HEK293 (cell line): ENCODE measurements around the gene SNRNP70.

Experiments used
- CTCF ChIA-PET: fragments of 350-600 bp; formaldehyde crosslinking; extraction: SDS; loops from one replicate; lab custom pipeline; 2021; ENCODE audit warnings: antibody characterized with exemption; lab: Yijun Ruan, JAX
- POLR2A ChIA-PET: fragments of 300-600 bp; formaldehyde crosslinking; extraction: SDS; loops from one replicate; lab custom pipeline; 2020; ENCODE audit warnings: antibody characterized with exemption, inconsistent platforms; lab: Yijun Ruan, JAX
- H3K27ac ChIP-seq: fragments of 200-500 bp; sonication (Bioruptor generic); 2 replicates; pipeline ENCODE4 v1.5.1; 2014; ENCODE audit warnings: low read depth, low read length, control low read depth, inconsistent platforms; ENCODE audit errors: extremely low read depth
- H3K36me3 ChIP-seq, 2 experiments: fragments of 200-500 bp in 1 of 2; sonication (Bioruptor generic) in 1 of 2; 1 replicate in 1 of 2; 2 replicates in 1 of 2; pipeline ENCODE4 v1.5.1; 2014 to 2017; ENCODE audit warnings: inconsistent platforms in 2 of 2, low read length in 2 of 2; ENCODE audit not compliant: control insufficient read depth in 2 of 2, insufficient read depth in 1 of 2
- H3K4me1 ChIP-seq: fragments of 200-500 bp; sonication (Bioruptor generic); 2 replicates; pipeline ENCODE4 v1.5.1; 2014; ENCODE audit warnings: mild to moderate bottlenecking, low read length, inconsistent platforms; ENCODE audit not compliant: control insufficient read depth, insufficient read depth
- H3K4me3 ChIP-seq: 2 replicates; pipeline ENCODE4 v1.5.1; 2011; ENCODE audit warnings: low read depth, mild to moderate bottlenecking, control low read depth, low read length, moderate library complexity
- H3K9me3 ChIP-seq: fragments of 200-500 bp; sonication (Bioruptor generic); 2 replicates; pipeline ENCODE4 v1.5.1; 2014; ENCODE audit warnings: low read depth, low read length, inconsistent platforms; ENCODE audit not compliant: control insufficient read depth, insufficient read depth
- ATF2 ChIP-seq: fragments of 450-650 bp; formaldehyde crosslinking; IDR thresholded peaks from 2 replicates; pipeline ENCODE4 v1.5.1; 2016; ENCODE audit warnings: missing biosample characterization, missing genetic modification characterization, low read depth
- HOXA7 ChIP-seq: sonication (generic); formaldehyde crosslinking; IDR thresholded peaks from 2 replicates; pipeline ENCODE4 v1.8.1; 2022; ENCODE audit warnings: missing genetic modification reagents, borderline replicate concordance
- MYNN ChIP-seq: fragments of 450-650 bp; formaldehyde crosslinking; IDR thresholded peaks from 2 replicates; pipeline ENCODE4 v1.5.1; 2016; ENCODE audit warnings: missing biosample characterization, missing genetic modification characterization, borderline replicate concordance
- ZBTB17 ChIP-seq: fragments of 450-650 bp; formaldehyde crosslinking; IDR thresholded peaks from 2 replicates; pipeline ENCODE4 v1.5.1; 2016; ENCODE audit warnings: missing biosample characterization, missing genetic modification characterization
- ZBTB6 ChIP-seq: fragments of 450-650 bp; formaldehyde crosslinking; IDR thresholded peaks from 2 replicates; pipeline ENCODE4 v1.5.1; 2017; ENCODE audit warnings: missing biosample characterization, missing genetic modification characterization
- ZIC2 ChIP-seq: fragments of 450-650 bp; formaldehyde crosslinking; IDR thresholded peaks from 2 replicates; pipeline ENCODE4 v1.5.1; 2016; ENCODE audit warnings: missing biosample characterization, missing genetic modification characterization
- ZNF112 ChIP-seq: fragments of 450-650 bp; formaldehyde crosslinking; IDR thresholded peaks from 2 replicates; pipeline ENCODE4 v1.5.0; 2017; ENCODE audit warnings: missing biosample characterization, missing genetic modification characterization
- ZNF121 ChIP-seq: fragments of 450-650 bp; formaldehyde crosslinking; IDR thresholded peaks from 2 replicates; pipeline ENCODE4 v1.5.1; 2016; ENCODE audit warnings: missing biosample characterization, missing genetic modification characterization
- ZNF19 ChIP-seq: fragments of 450-650 bp; formaldehyde crosslinking; IDR thresholded peaks from 2 replicates; pipeline ENCODE4; 2016; ENCODE audit warnings: missing biosample characterization, missing genetic modification characterization, low read depth
- ZNF366 ChIP-seq: fragments of 450-650 bp; formaldehyde crosslinking; conservative IDR thresholded peaks from 2 replicates; pipeline ENCODE4 v1.5.1; 2016; ENCODE audit warnings: missing biosample characterization, missing genetic modification characterization
- ZNF548 ChIP-seq: fragments of 450-650 bp; formaldehyde crosslinking; IDR thresholded peaks from 2 replicates; pipeline ENCODE4 v1.5.1; 2016; ENCODE audit warnings: missing biosample characterization, missing genetic modification characterization
- TF ChIP-seq, protein P1 (sequence below): fragments of 450-650 bp; formaldehyde crosslinking; IDR thresholded peaks from 2 replicates; pipeline ENCODE4 v1.5.1; 2017; ENCODE audit warnings: missing biosample characterization, missing genetic modification characterization
- TF ChIP-seq, protein P2 (sequence below): fragments of 450-650 bp; formaldehyde crosslinking; IDR thresholded peaks from 2 replicates; pipeline ENCODE4 v1.5.1; 2016; ENCODE audit warnings: missing biosample characterization, missing genetic modification characterization
- TF ChIP-seq, protein P3 (sequence below): sonication (generic); formaldehyde crosslinking; IDR thresholded peaks from 2 replicates; pipeline ENCODE4 v1.8.1; 2022; ENCODE audit warnings: mild to moderate bottlenecking, moderate library complexity, missing genetic modification reagents
- TF ChIP-seq, protein P4 (sequence below): fragments of 450-650 bp; formaldehyde crosslinking; IDR thresholded peaks from 2 replicates; pipeline ENCODE4 v1.5.1; 2016; ENCODE audit warnings: missing biosample characterization, missing genetic modification characterization, borderline replicate concordance

SNRNP70 gene

DNA sequence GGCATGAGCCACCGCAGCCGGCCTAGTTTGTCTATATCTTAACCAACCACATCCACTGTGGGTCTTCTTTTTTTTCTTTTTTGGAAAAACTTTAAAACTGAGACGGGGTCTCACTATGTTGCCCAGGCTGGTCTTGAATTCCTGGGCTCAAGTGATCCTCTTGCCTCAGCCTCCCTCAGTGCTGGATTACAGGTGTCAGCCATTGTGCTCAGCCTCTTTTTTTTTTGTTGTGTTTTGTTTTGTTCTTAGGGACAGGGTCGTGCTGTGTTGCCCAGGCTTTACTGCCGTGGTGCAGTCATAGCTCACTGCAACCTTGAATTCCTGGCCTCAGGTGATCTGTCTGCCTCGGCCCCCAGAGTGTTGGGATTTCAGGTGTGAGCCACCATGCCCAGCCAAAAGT, 7.4 kb downstream of the SNRNP70 start:
- TF ChIP-seq ZNF121 (peak; percentile 98), HOXA7 (CRISPR knock-in tag) (no peak), ZNF548 (tag by site-specific recombination) (no peak), MYNN (tag by site-specific recombination) (no peak)
- TF ChIP-seq, protein P1, sequence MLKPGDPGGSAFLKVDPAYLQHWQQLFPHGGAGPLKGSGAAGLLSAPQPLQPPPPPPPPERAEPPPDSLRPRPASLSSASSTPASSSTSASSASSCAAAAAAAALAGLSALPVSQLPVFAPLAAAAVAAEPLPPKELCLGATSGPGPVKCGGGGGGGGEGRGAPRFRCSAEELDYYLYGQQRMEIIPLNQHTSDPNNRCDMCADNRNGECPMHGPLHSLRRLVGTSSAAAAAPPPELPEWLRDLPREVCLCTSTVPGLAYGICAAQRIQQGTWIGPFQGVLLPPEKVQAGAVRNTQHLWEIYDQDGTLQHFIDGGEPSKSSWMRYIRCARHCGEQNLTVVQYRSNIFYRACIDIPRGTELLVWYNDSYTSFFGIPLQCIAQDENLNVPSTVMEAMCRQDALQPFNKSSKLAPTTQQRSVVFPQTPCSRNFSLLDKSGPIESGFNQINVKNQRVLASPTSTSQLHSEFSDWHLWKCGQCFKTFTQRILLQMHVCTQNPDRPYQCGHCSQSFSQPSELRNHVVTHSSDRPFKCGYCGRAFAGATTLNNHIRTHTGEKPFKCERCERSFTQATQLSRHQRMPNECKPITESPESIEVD (tag by site-specific recombination) = no peak
- TF ChIP-seq, protein P2, sequence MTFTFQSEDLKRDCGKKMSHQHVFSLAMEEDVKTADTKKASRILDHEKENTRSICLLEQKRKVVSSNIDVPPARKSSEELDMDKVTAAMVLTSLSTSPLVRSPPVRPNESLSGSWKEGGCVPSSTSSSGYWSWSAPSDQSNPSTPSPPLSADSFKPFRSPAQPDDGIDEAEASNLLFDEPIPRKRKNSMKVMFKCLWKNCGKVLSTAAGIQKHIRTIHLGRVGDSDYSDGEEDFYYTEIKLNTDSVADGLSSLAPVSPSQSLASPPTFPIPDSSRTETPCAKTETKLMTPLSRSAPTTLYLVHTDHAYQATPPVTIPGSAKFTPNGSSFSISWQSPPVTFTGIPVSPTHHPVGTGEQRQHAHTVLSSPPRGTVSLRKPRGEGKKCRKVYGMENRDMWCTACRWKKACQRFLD (tag by site-specific recombination) = no peak
- Histone ChIP-seq H3K36me3 (peaks cover 86 to 95% of the 10 kb centered on the region in 2 experiments), H3K4me3 (no peak overlapping the region), H3K27ac (no peak overlapping the region), H3K9me3 (no peaks in the 10 kb centered on the region), H3K4me1 (peaks cover 8% of the 10 kb centered on the region)
- ChIA-PET CTCF (interaction anchor here (0.6 to 1.2 kb wide), 4 partner anchors 11 to 485 kb away, joined by 3 to 6 read pairs (median 4); no protein-coding TSS in a partner anchor), POLR2A (no interaction called here)

DNA sequence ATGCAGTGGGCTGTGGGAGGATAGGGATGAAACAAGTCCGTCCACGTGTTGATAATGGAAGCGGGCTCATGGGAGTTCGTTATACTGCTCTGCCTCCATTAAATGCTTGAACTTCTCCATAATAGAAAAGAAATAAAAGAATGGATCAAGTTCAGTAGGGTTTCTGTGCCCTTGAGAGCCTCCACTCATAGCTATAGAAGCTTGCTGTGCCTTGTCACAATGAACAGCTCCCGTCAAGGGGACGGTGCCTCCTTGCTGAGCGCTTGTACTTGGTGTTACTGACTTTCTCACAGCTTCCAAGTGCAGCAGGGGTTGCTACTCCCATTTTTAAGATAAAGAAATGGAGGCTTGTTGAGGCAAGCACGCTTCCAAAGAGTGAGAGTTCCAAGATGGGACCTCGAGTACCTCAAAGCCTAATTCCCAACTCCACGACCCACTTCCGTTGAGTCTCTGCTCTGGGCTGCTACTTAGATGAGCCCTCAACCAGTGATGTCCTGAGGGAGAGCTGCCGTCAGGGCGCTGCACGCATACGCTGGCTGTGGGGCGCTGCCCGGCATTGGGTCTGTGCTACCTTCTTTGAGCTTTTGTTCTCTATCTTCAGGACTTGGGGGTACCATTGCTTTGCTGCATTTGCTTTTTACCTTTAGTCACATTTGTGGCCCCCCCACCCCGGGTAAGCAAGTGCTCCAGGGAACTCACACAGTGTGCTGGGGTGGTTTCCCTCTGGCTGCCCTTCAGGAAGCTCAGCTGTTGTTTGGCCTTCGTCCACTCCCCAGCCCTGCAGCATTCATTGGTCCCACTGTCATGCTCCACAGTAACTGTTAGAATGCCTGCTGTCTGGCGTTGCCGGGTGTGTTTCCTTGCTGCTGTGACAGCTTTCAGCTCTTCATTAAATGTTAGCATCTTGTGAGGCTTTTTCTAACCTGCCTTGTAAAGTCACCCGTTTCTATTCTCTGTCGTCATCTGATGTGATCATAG, 9.5 kb downstream of the SNRNP70 start:
- Histone ChIP-seq H3K36me3 (peaks cover 85 to 100% of the 10 kb centered on the region in 2 experiments), H3K9me3 (no peaks in the 10 kb centered on the region), H3K4me3 (no peak overlapping the region), H3K27ac (no peak overlapping the region; the same call in 1 of the 2 replicates), H3K4me1 (peaks cover 8% of the 10 kb centered on the region)
- CTCF ChIA-PET = interaction anchor here (0.6 to 7.1 kb wide), 9 partner anchors 13 to 131 kb away, joined by 3 to 105 read pairs (median 11); no protein-coding TSS in a partner anchor
- POLR2A ChIA-PET = interaction anchor here (0.6 to 1.3 kb wide), 5 partner anchors 10 to 134 kb away, joined by 3 to 5 read pairs (median 4); partner anchors contain the start of genes LIN7B and RUVBL2
- TF ChIP-seq, protein P3, sequence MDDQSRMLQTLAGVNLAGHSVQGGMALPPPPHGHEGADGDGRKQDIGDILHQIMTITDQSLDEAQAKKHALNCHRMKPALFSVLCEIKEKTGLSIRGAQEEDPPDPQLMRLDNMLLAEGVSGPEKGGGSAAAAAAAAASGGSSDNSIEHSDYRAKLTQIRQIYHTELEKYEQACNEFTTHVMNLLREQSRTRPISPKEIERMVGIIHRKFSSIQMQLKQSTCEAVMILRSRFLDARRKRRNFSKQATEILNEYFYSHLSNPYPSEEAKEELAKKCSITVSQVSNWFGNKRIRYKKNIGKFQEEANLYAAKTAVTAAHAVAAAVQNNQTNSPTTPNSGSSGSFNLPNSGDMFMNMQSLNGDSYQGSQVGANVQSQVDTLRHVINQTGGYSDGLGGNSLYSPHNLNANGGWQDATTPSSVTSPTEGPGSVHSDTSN (CRISPR knock-in tag) = no peak
- TF ChIP-seq ZBTB6 (no peak), ZIC2 (tag by site-specific recombination) (peak; percentile 35; the same call in 1 of the 2 replicates)

- ChIA-PET CTCF (interaction anchor here (0.5 to 7.1 kb wide), 50 partner anchors 10 to 546 kb away, joined by 3 to 105 read pairs (median 5); partner anchors contain the start of genes GYS1, LIN7B and RUVBL2), POLR2A (interaction anchor here (0.6 to 1.7 kb wide), 12 partner anchors 9 to 356 kb away, joined by 3 to 11 read pairs (median 4); partner anchors contain the start of genes ALDH16A1 and LIN7B)
- H3K27ac ChIP-seq = peak overlapping the region; percentile 48
- H3K4me3 ChIP-seq = no peak overlapping the region
- H3K4me1 ChIP-seq = peaks cover 8% of the 10 kb centered on the region
- H3K36me3 ChIP-seq = peaks cover 81 to 95% of the 10 kb centered on the region in 2 experiments
- no peaks in the 10 kb centered on the region for H3K9me3 ChIP-seq
- TF ChIP-seq ATF2 = no peak
- TF ChIP-seq, protein P1 (tag by site-specific recombination) = no peak
- peak; percentile 95 for TF ChIP-seq ZBTB17 (tag by site-specific recombination)
- TF ChIP-seq, protein P4, sequence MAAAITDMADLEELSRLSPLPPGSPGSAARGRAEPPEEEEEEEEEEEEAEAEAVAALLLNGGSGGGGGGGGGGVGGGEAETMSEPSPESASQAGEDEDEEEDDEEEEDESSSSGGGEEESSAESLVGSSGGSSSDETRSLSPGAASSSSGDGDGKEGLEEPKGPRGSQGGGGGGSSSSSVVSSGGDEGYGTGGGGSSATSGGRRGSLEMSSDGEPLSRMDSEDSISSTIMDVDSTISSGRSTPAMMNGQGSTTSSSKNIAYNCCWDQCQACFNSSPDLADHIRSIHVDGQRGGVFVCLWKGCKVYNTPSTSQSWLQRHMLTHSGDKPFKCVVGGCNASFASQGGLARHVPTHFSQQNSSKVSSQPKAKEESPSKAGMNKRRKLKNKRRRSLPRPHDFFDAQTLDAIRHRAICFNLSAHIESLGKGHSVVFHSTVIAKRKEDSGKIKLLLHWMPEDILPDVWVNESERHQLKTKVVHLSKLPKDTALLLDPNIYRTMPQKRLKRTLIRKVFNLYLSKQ (tag by site-specific recombination) = no peak
- peak; percentile 18; the same call in 1 of the 2 replicates for TF ChIP-seq ZNF366
- TF ChIP-seq ZNF19 = no peak
- no peak for TF ChIP-seq ZNF112
These were observed 12.4 kb downstream of the SNRNP70 start for GRCh38 chr19:49097453-49098288.
